ENCODE measurements around the gene MSRB2.
A peak's percentile ranks its signal among the peaks of the same experiment; 100 is the strongest.

DNA sequence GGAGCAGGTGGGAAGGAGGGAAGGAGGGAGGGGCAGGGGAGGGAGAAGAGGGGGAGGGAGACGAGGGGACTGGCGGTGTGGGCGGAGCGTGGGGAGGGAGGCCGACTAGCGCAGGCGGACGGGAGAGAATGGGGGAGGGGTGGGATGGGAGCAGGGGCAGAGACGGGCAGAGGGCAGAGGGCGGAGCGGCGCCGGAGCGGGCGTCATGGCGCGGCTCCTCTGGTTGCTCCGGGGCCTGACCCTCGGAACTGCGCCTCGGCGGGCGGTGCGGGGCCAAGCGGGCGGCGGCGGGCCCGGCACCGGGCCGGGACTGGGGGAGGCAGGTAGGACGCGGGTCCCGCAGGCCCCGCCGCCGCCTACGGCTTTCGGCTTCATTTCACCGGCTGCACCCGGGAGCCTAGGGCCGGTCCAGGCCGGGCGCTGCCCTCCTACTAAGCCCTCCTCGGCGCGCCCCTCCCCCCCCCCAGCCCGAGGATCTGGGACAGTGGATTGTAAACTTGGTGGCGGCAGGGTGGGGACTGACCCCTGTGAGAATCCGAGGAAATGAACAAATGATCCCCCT, at the start of gene MSRB2:
- TF ChIP-seq, protein P1, sequence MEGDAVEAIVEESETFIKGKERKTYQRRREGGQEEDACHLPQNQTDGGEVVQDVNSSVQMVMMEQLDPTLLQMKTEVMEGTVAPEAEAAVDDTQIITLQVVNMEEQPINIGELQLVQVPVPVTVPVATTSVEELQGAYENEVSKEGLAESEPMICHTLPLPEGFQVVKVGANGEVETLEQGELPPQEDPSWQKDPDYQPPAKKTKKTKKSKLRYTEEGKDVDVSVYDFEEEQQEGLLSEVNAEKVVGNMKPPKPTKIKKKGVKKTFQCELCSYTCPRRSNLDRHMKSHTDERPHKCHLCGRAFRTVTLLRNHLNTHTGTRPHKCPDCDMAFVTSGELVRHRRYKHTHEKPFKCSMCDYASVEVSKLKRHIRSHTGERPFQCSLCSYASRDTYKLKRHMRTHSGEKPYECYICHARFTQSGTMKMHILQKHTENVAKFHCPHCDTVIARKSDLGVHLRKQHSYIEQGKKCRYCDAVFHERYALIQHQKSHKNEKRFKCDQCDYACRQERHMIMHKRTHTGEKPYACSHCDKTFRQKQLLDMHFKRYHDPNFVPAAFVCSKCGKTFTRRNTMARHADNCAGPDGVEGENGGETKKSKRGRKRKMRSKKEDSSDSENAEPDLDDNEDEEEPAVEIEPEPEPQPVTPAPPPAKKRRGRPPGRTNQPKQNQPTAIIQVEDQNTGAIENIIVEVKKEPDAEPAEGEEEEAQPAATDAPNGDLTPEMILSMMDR (IDR thresholded peaks at IDR 0.05) = no peak
- peak in 3 of 4 donors; percentile 59 to 96 (median 95) for TF ChIP-seq POLR2A (IDR thresholded peaks at IDR 0.05)

Data from esophagus squamous epithelium (tissue), 4 donors.